Central memory CD8-positive, alpha-beta T cell (primary cell): ENCODE measurements around the gene MCL1.
"Not testable (repeated sequence)": the region's sequence is repeated elsewhere in the genome, so short reads cannot be mapped to it uniquely, and the experiment has no call there.

ENCODE experiments used
- ATAC-seq: fragments of 150-1000 bp; cut with Tn5 transposase; replicated peaks from 2 replicates; pipeline ENCODE4 v1.10.0; 2022; ENCODE audit warnings: mild to moderate bottlenecking, moderate FRiP score, moderate number of reproducible peaks; ENCODE audit not compliant: poor library complexity, severe bottlenecking; ENCODE audit errors: extremely low read depth
- DNase-seq, 2 donors: peaks; one replicate each; pipeline ENCODE4 v3.0.0; 2021; ENCODE audit warnings: low spot score in 2 of 2
- H3K27ac Mint-ChIP-seq: one replicate; pipeline ENCODE4 v1.8.0; 2022; ENCODE audit warnings: low read depth, mild to moderate bottlenecking, moderate library complexity, mixed read lengths
- H3K27me3 Mint-ChIP-seq: one replicate; pipeline ENCODE4 v1.8.0; 2022; ENCODE audit warnings: mixed read lengths
- H3K36me3 Mint-ChIP-seq: one replicate; pipeline ENCODE4 v1.8.0; 2022; ENCODE audit warnings: mild to moderate bottlenecking, moderate library complexity, mixed read lengths; ENCODE audit not compliant: insufficient read depth
- H3K4me1 Mint-ChIP-seq: one replicate; pipeline ENCODE4 v1.8.0; 2022; ENCODE audit warnings: mixed read lengths
- H3K4me3 Mint-ChIP-seq: one replicate; pipeline ENCODE4 v1.8.0; 2022; ENCODE audit warnings: mild to moderate bottlenecking, moderate library complexity, mixed read lengths
- H3K9me3 Mint-ChIP-seq: one replicate; pipeline ENCODE4 v1.8.0; 2022; ENCODE audit warnings: mixed read lengths

MCL1 gene

DNA sequence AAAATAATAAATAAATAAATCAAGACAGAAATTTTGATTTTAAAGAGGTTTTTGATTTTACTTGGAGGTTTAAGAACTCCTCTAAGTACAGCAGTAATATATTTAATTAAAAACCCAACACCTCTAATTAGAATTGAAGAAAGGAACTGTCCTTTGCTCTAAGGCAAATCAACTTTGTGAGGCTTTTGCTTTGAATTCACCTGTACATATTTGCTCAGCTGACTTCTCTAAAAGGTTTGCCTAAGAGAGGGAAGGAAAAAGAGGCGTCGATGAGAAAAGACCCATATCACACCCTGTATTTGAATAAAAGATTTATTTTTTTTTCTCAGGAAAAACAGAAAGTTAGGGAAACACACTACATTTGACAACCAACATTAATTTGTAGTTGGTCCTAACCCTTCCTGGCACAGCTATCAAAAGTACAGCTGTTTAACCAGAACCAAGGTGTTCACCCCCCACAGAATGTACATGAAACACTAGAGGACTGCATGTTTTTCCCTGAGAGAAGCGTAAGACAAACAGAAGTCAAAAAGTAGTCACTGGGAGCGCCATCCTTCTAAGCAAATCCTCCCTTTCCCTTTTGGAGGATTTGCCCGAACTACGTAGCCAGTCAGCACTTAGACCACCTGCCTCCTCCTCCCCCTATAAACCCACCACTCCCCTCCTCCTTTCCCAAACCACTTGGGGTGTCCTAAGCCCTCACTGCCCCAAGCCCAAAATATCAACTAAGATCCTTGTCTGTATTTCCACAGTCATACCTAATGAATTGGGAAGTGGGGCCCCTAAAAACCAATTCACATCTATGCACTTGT, 4.9 kb downstream of the MCL1 start:
- H3K4me3 Mint-ChIP-seq = peak overlapping the region; percentile 99

DNA sequence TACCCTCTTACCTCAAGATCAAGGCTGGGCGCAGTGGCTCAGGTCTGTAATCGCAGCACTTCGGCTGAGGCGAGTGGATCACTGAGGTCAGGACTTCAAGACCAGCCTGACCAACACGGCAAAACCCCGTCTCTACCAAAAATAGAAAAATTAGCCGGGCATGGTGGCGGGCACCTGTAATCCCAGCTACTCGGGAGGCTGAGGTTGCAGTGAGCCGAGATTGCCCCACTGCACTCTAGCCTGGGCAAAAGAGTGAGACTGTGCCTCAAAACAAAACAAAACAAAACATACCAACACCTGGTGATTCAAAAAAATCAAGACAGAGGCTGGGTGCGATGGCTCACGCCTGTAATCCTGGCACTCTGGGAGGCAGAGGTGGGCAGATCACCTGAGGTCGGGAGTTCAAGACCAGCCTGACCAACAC, 5.8 kb downstream of the MCL1 start:
- Mint-ChIP-seq H3K36me3 (peaks cover 97% of the 10 kb centered on the region), H3K27ac (peak overlapping the region; percentile 98), H3K4me3 (peak overlapping the region; percentile 99), H3K4me1 (peaks cover 65% of the 10 kb centered on the region)
- ATAC-seq, H3K9me3 Mint-ChIP-seq, DNase-seq, H3K27me3 Mint-ChIP-seq: not testable (repeated sequence)

More for the DNA sequence above, 4.9 kb downstream of the MCL1 start:
- Mint-ChIP-seq H3K36me3 (peaks cover 97% of the 10 kb centered on the region), H3K9me3 (no peaks in the 10 kb centered on the region), H3K27ac (peak overlapping the region; percentile 98), H3K27me3 (no peaks in the 10 kb centered on the region), H3K4me1 (peaks cover 57% of the 10 kb centered on the region)
- no peak for ATAC-seq
- DNase-seq = no peak

- Mint-ChIP-seq H3K4me1 (peaks cover 70% of the 10 kb centered on the region), H3K4me3 (peak overlapping the region; percentile 99), H3K36me3 (peaks cover 94% of the 10 kb centered on the region), H3K9me3 (no peaks in the 10 kb centered on the region), H3K27me3 (no peaks in the 10 kb centered on the region), H3K27ac (peak overlapping the region; percentile 98)
- no peak for ATAC-seq
- DNase-seq = no peak
These were observed 6.3 kb downstream of the MCL1 start for GRCh38 chr1:150572918-150573647.

GRCh38 chr1:150568594-150568966, 10.8 kb downstream of the MCL1 start:
- no peak for DNase-seq
- Mint-ChIP-seq H3K27me3 (no peaks in the 10 kb centered on the region), H3K9me3 (no peaks in the 10 kb centered on the region), H3K4me3 (peak overlapping the region; percentile 99), H3K4me1 (peaks cover 59% of the 10 kb centered on the region), H3K36me3 (peaks cover 64% of the 10 kb centered on the region), H3K27ac (peak overlapping the region; percentile 93)
- no peak for ATAC-seq

GRCh38 chr1:150567717-150568593, 11.5 kb downstream of the MCL1 start:
- Mint-ChIP-seq H3K27ac (peak overlapping the region; percentile 93), H3K36me3 (peaks cover 62% of the 10 kb centered on the region), H3K4me1 (peaks cover 65% of the 10 kb centered on the region), H3K27me3 (no peaks in the 10 kb centered on the region), H3K4me3 (peak overlapping the region; percentile 99), H3K9me3 (no peaks in the 10 kb centered on the region)
- DNase-seq (no peak), ATAC-seq (peak; percentile 11)

GRCh38 chr1:150567341-150567716, 12.1 kb downstream of the MCL1 start:
- Mint-ChIP-seq H3K4me3 (peak overlapping the region; percentile 99), H3K36me3 (peaks cover 60% of the 10 kb centered on the region), H3K27me3 (no peaks in the 10 kb centered on the region), H3K27ac (peak overlapping the region; percentile 93), H3K4me1 (peaks cover 71% of the 10 kb centered on the region), H3K9me3 (no peaks in the 10 kb centered on the region)
- peak; percentile 30 for ATAC-seq
- peak in 1 of 2 donors; percentile 66 for DNase-seq

DNA sequence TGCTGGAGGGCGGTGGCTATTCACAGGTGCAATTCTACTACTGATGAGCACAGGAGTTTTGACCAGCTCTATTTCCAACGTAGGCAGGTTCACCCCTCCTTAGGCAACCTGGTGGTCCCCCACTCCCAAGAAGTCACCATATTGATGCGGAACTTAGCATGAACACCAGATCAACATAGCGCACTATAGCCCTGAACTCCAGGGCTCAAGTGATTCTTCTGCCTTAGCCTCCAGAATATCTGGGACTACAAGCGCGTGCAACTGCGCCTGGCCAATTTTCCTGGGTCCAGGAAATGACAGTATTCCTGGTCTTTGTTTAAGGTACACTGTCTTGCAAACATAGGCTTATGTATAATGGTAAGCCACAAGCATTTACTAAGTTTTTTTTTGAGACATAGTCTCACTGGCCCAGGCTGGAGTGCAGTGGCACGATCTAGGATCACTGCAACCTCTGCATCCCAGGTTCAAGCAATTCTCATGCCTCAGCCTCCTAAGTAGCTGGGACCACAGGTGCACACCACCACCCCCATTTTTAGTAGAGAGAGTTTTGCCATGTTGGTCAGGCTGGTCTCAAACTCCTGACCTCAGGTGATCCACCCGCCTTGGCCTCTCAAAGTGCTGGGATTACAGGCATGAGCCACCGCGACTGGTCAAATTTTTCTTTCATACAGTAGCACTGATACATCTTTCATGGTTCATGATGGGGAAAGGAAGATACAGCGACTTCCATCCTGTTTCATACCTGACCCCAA, 12.6 kb downstream of the MCL1 start:
- H3K36me3 Mint-ChIP-seq = peaks cover 56% of the 10 kb centered on the region

GRCh38 chr1:150565240-150565991, 14.0 kb downstream of the MCL1 start:
- not testable (repeated sequence) for ATAC-seq, H3K9me3 Mint-ChIP-seq, H3K27me3 Mint-ChIP-seq, DNase-seq
- Mint-ChIP-seq H3K4me1 (peaks cover 78% of the 10 kb centered on the region), H3K36me3 (peaks cover 47% of the 10 kb centered on the region), H3K4me3 (peak overlapping the region; percentile 31), H3K27ac (peak overlapping the region; percentile 93)

More for the DNA sequence above, 12.6 kb downstream of the MCL1 start:
- Mint-ChIP-seq H3K4me1 (peaks cover 75% of the 10 kb centered on the region), H3K27me3 (no peaks in the 10 kb centered on the region), H3K27ac (peak overlapping the region; percentile 93), H3K4me3 (peak overlapping the region; percentile 99), H3K9me3 (no peaks in the 10 kb centered on the region)
- ATAC-seq (no peak), DNase-seq (no peak)

DNA sequence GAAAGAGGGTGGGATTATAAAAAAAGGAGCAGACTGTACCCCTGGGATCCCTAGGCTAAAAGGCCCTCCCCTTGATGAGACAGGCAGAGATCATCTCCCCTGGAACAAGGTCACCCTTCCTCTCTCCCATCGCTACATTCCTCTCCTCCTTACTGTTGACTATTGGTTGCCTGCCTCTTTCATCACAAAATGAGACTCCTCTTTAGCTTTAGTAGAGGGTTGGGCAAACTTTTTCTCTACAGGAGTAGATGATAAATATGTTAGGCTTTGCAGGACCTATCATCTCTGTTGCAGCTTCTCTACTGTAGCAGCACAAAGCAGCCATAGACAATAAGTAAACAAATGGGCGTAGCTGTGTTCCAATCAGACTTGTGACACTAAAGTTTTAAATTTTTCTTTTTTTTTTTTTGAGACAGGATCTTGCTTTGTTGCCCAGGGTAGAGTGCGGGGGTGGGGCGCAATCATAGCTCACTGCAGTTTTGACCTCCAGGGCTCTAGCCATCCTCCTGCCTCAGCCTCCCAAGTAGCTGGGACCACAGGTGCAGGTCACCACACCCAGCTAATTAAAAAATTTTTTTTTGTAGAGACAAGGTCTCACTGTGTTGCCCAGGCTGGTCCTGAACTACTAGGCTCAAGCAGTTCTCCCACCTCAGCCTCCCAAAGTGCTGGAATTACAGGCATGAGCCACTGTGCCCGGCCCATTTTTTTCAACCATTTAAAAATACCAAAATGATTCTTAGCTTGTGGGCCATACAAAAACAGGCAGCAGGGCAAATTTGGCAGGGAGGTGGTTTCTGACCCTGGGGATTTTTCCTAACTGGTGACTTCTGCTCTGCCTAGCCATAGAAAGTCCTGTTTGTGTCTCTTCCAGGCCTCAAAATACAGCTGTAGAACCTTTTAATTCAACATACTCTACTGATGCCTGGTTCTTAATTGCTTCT, 15.1 kb downstream of the MCL1 start:
- H3K27me3 Mint-ChIP-seq = no peaks in the 10 kb centered on the region
- H3K4me3 Mint-ChIP-seq = peak overlapping the region; percentile 85
- no peak for DNase-seq

GRCh38 chr1:150563340-150564038, 15.9 kb downstream of the MCL1 start:
- DNase-seq (peak in 1 of 2 donors; percentile 49), ATAC-seq (peak; percentile 64)
- Mint-ChIP-seq H3K9me3 (no peaks in the 10 kb centered on the region), H3K4me1 (peaks cover 66% of the 10 kb centered on the region), H3K4me3 (peak overlapping the region; percentile 85), H3K27me3 (no peaks in the 10 kb centered on the region), H3K36me3 (peaks cover 32% of the 10 kb centered on the region), H3K27ac (peak overlapping the region; percentile 97)

More for the DNA sequence above, 15.1 kb downstream of the MCL1 start:
- H3K27ac Mint-ChIP-seq = peak overlapping the region; percentile 97
- no peak for ATAC-seq
- H3K36me3 Mint-ChIP-seq = peaks cover 37% of the 10 kb centered on the region
- peaks cover 74% of the 10 kb centered on the region for H3K4me1 Mint-ChIP-seq
- no peaks in the 10 kb centered on the region for H3K9me3 Mint-ChIP-seq
